NCI-H82 (cell line): Measurements from ENCODE around the gene SCARB1.
"Not testable (repeated sequence)": the region's sequence is repeated elsewhere in the genome, so short reads cannot be mapped to it uniquely, and the experiment has no call there.

Experiments
- DNase-seq: peaks from one replicate; lab custom pipeline; 2025; lab: John Stamatoyannopoulos, UW

SCARB1 gene

GRCh38 chr12:124883263-124884130, 19.8 kb upstream of the SCARB1 start:
- no peak for DNase-seq

- DNase-seq = no peak
Observed at GRCh38 chr12:124881123-124881522, 17.5 kb upstream of the SCARB1 start.

DNA sequence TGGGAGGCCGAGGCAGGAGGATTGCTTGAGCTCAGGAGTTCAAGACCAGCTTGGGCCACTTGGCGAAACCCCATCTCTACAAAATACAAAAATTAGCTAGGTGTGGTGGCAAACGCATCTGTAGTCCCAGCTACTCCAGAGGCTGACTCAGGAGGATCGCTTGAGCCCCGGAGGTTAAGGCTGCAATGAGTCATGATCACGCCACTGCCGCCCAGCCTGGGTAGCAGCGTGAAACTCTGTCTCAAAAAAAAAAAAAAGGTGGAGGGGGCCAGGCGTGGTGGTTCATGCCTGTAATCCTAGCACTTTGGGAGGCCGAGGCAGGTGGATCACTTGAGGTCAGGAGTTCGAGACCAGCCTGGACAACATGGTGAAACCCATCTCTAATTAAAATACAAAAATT, 16.7 kb upstream of the SCARB1 start:
- DNase-seq = not testable (repeated sequence)

- DNase-seq = no peak
Observed at GRCh38 chr12:124878795-124879516, 15.3 kb upstream of the SCARB1 start.

DNA sequence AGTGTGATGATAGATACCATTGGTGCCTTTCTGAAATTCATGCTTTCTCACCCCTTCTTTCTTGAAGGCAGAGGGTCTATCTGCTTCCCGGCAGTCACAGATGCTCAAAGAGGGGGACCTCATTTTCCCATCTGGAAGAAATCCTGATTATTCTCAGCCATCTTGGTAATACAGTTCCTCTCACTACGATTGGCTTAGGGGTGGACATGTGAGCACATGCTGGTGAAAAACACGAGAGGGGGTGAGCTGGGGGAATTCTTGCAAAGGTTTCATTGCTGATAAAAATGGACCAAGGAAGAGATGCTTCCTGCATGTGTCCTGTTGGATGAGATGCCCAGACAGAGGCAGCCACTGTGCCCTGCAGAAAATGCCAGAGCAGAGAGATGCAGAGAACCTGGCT, 13.8 kb upstream of the SCARB1 start:
- DNase-seq = no peak

GRCh38 chr12:124876171-124876570, 12.5 kb upstream of the SCARB1 start:
- DNase-seq = no peak

DNA sequence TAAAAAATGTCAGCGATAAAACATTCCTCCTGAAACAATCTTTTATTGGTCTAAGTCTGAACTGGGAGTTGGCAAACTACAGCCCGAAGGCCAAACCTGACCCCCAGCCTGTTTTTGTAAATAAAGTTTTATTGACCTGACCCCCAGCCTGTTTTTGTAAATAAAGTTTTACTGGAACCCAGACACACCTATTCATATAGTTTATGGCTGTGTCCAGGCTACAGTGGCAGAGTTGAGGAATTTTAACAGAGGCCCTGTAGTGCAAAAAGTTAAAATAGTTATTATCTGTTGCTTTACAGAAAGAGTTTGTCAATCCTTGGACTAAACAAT, 12.1 kb upstream of the SCARB1 start:
- DNase-seq = no peak

DNA sequence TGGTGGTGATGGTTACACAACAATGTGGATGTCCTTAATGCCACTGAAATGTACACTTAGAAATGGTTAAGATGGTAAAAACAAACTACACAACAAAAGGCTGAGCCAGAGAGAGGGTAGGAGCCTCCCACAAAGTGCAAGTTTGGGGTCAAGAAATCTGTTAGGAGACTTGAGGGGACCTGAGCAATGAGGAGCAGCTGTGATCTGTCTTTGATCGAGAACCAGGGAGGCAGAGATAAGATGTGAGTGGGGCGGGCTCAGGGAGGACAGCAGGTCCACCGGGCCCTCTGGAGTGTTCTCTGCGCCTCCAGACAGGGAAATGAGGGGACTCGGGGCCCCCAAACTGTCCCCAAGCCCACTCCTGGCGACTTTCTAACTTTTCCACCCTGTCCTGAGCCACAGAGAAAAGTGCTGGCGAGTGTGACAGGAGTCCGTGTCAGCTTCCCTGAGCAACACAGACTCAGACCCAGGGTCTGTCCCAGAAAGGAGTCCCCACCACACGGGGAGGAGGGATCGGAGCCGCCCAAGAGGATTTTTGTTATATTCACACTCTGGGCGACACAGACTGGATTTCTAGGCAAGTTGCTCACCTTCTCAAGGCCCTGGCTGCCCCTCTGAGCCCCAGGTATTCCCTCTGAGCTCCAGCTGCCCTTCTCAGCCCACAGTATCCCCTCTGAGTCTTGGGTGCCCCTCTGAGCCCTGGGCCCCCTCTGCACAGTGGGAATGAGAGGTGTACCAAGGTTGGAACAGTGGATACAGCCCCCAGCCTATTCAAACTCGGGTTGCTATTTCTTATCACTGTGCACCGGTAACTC, 11.5 kb upstream of the SCARB1 start:
- no peak for DNase-seq

- no peak for DNase-seq
Observed at GRCh38 chr12:124874188-124874587, 10.5 kb upstream of the SCARB1 start.

DNA sequence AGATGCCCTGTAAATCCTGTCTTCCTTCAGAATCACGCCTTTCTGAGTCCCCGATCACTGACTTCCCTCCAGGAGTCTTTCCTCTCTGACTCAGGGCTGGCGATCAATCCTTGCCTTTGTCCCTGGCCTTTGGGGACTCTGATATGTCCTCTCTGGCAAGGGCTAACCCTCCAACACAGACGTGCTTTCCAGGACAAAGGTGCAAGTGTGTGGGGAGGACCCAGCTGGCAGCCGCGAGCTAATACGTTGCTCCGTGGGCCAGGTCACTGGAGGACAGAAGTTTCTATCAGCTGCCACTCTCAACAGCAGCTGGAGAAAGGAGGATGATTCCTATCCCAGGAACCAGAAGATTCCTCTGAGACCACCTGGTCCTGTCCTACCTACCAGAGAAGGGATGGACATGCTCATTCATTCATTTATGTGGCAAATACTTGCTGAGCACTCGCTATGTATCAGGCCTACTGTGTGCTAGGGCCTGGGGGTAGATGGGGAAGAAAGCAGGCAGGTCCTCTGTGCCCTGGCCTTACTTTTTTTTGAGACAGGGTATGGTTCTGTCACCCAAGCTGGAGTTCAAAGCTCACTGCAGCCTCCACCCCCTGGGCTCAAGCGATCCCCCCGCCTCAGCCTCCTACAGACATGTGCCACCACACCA, 8.5 kb upstream of the SCARB1 start:
- peak; percentile 79 for DNase-seq

GRCh38 chr12:124871297-124871696, 7.6 kb upstream of the SCARB1 start:
- DNase-seq = no peak

DNA sequence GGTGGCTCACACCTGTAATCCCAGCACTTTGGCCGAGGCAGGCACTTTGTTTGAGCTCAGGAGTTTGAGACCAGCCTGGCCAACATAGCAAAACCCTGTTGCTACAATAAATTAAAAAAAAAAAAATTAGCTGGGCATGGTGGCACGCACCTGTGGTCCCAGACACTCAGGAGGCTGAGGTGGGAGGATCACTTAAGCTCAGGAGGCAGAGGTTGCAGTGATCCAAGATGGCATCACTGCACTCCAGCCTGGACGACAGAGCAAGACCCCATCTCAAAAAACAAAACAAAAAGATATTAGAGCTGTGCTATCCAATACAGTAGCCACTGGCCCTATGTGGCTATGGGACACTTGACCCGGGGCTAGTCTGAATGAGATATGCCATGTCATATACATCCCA, 6.9 kb upstream of the SCARB1 start:
- DNase-seq = no peak

- peak; percentile 32 for DNase-seq
Observed at GRCh38 chr12:124869059-124869665, 5.5 kb upstream of the SCARB1 start.

DNA sequence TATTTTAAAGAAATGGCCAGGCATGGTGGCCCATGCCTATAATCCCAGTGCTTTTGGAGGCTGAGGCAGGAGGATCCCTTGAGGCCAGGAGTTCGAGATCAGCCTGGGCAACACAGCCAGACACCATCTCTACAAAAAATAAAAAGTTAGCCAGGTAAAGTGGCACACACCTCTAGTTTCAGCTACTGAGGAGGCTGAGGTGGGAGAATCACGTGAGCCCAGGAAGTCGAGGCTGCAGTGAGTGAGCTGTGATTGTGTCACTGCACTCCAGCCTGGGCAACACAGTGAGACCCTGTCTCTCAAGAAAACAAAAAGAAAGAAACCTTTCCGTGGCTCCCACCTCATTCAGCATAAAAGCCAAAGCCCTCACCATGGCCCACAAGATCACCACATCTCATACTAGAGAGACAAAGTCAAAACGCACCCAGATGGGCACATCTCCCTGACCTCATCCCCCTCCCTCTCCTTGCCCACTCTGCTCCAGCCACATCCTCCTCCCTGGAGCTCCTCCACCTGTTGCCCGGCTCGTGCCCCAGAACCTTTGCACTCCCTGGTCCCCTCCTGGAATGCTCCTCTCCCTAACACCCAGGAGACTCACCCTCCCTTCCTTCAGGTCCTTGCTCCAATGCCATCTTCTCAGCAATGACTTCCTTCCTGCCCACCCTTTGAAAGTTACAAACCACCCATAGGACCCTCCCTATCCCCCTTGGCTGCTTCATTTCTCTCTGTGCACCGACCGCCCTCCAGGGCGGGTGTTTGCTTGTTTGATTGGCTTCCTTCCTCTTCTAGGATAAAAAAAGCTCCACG, 4.8 kb upstream of the SCARB1 start:
- DNase-seq = no peak

DNA sequence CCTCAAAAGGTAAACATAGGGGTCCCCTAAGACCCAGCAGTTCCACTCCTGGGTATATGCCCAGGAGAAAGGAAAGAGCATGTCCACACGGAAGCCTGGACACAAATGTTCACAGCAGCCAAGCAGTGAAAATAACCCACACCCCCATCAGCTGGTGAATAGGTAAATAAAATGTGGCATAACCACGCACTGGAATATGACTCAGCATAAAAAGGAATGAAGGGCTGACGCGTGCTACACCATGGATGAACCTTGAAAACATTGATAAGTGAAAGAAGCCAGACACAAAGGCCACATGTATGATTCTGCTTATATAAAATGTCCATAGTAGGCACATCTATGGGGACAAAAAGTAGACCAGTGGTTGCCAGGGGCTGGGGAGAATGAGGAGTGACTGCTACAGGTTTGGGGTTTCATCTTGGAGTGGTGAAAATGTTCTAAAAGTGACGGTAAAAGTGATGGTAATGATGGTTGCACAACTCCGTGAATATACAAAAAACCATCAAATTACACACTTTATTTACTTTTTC, 3.8 kb upstream of the SCARB1 start:
- no peak for DNase-seq

- no peak for DNase-seq
Observed at GRCh38 chr12:124866883-124867400, 3.3 kb upstream of the SCARB1 start.

DNA sequence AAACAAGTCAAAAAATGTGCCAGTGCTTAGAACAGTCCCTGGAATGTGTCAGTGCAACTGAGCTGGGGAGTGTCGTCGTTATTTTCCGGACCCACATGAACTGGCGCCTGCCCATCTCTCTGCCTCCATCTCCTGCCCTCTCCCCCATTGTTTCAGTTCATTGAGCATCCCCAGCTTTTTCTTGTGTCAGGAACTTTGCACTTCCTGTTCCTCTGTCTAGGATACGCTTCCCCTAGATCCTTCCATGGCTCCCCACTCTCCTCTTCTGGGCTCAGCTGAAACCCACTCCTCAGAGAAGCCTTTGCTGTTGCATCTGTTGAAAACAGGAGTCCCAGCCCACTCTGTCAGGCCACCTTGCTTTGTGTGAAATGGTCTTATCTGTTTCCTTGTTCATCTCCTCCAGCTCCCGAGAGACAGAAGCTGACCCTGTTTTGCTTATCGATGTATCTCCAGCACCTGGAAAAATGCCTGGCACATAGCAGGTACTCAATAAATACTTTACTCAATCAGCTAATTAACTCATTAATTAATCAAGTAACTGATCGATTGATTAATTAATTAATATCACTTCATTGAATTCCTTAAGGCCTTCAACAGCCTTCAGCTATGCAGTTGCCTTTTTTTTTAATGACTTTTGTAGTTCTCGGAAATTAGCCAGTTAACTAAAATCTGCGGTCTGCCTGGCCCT, 2.7 kb upstream of the SCARB1 start:
- DNase-seq = no peak

DNA sequence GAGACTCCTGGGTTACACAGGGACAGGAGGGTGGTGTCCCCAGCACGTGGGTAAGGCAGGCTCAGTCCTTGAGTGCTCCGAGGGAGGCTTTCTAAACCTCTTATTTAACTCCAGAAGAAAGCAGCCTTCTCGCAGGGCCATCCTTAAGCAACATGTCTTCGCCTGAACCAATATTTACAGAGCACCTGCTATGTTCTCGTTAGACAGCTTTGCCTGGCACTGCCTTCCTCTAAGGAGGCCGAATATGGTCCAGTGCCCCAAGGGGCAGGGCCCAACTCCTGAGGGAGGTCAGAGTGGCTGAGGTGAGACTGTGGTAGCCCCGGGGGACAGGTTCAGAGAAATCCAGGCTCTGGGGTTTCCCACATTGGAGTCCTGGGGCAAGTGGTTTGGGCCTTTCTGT, 2.1 kb upstream of the SCARB1 start:
- DNase-seq = no peak

- DNase-seq = no peak
Observed at GRCh38 chr12:124864326-124864752, 675 bp upstream of the SCARB1 start.
